Measurements from ENCODE around the gene POLR3GL. TPM values are rescaled to one million over a fixed set of nuclear protein-coding genes. Genes with fewer than 3 reads are reported as not detected.

POLR3GL gene
- total and polyA plus RNA-seq, 10 of the 15 experiments (the other 5 are each of a cell fraction or from before 2014, with no cell fraction given) = 12.8 to 47.0 (median 26.6) TPM

DNA sequence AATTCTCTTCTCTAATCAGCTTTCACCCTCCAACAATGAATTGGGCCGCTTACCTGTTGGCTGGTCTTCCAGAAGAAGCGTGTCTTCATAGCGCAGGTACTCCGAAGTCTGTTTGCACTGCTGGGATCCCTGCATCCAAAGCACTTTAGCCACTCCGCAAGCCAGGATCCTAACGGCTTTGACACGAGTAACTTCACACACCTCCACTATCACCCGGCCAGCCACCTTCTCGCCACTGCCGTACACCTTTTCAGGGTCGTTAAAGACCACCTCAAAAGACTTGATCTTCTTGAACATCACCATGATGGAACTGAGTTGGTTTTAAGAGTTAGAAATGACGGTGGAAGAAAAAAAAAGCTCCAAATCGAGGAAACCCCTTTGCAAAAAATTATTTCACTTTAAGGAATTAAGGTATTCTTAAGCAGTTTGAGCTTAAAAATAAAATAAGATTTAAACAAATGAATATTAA, 31.5 kb downstream of the POLR3GL start (continued):
- TF ChIP-seq, protein P1, sequence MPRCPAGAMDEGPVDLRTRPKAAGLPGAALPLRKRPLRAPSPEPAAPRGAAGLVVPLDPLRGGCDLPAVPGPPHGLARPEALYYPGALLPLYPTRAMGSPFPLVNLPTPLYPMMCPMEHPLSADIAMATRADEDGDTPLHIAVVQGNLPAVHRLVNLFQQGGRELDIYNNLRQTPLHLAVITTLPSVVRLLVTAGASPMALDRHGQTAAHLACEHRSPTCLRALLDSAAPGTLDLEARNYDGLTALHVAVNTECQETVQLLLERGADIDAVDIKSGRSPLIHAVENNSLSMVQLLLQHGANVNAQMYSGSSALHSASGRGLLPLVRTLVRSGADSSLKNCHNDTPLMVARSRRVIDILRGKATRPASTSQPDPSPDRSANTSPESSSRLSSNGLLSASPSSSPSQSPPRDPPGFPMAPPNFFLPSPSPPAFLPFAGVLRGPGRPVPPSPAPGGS (IDR thresholded peaks at IDR 0.05; ENCODE audit: borderline replicate concordance, insufficient read depth, low read depth, low read length, poor library complexity, severe bottlenecking) = no peak
- TF ChIP-seq, protein P2, sequence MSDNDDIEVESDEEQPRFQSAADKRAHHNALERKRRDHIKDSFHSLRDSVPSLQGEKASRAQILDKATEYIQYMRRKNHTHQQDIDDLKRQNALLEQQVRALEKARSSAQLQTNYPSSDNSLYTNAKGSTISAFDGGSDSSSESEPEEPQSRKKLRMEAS (IDR thresholded peaks at IDR 0.05; ENCODE audit: low read depth, low read length) = no peak
- TF ChIP-seq FOXM1 (IDR thresholded peaks at IDR 0.05; ENCODE audit: low read depth, low read length) = no peak

- Histone ChIP-seq H3K79me2 (ENCODE audit: control insufficient read depth, insufficient read depth, low read length) (peaks cover 15% of the 10 kb centered on the region), H3K9ac (ENCODE audit: control insufficient read depth, insufficient read depth, low read length) (peak within 1 kb of the TSS; percentile 75), H3K9me3 (replicated peaks; ENCODE audit: control insufficient read depth, insufficient read depth, low read length) (no peaks in the 10 kb centered on the region), H3K4me3 (peak within 1 kb of the TSS; percentile 81), H3K27me3 (replicated peaks in 1 of 2; ENCODE audit: control insufficient read depth in 2 of 2, insufficient read depth in 2 of 2, low read length in 1 of 2) (no peaks in the 10 kb centered on the region), H3K4me2 (ENCODE audit: control insufficient read depth, insufficient read depth) (peak within 1 kb of the TSS; percentile 86), H3K36me3 (ENCODE audit: control insufficient read depth in 2 of 2, insufficient read depth in 2 of 2, low read length in 1 of 2) (peaks cover 0 to 3% of the 10 kb centered on the region in 2 experiments; a peak in 2 of 4 replicates), H4K20me1 (ENCODE audit: control insufficient read depth, insufficient read depth) (no peaks in the 10 kb centered on the region), H2AFZ (ENCODE audit: control insufficient read depth, low read depth, low read length) (peak within 1 kb of the TSS; percentile 77), H3K4me1 (ENCODE audit: control insufficient read depth, insufficient read depth, low read length) (peaks cover 8% of the 10 kb centered on the region), H3K27ac (ENCODE audit: control insufficient read depth, insufficient read depth) (peak within 1 kb of the TSS; percentile 82)
- peak; percentile 92 for ATAC-seq
- ChIA-PET CTCF (interaction anchor here (0.7 to 12.2 kb wide), 8 partner anchors 10 to 151 kb away, joined by 3 to 196 read pairs (median 4); partner anchors contain the start of genes ANKRD34A, LIX1L, NUDT17 and POLR3GL), POLR2A (interaction anchor here (0.5 to 4.1 kb wide), 10 partner anchors 8 to 138 kb away, joined by 3 to 82 read pairs (median 7); partner anchors contain the start of genes ANKRD34A, LIX1L, PIAS3 and POLR3GL), SMC1A (ENCODE audit: uncharacterized antibody, unreplicated experiment) (interaction anchor here (1.1 to 12.5 kb wide), 5 partner anchors 10 to 117 kb away, joined by 3 to 244 read pairs (median 5); no protein-coding TSS in a partner anchor), RAD21 (ENCODE audit: unreplicated experiment) (interaction anchor here (0.9 to 7.4 kb wide), 6 partner anchors 10 to 39 kb away, joined by 3 to 100 read pairs (median 3); partner anchors contain the start of gene LIX1L)
- BruUV-seq (replicated peaks) = no TSS peak
- peak; percentile 51 for DNase-seq (ENCODE audit: low read depth, low spot score)
- FAIRE-seq = no peak
- intact Hi-C loops (cut with micrococcal nuclease; ENCODE audit: unreplicated experiment) (no loop called here), in situ Hi-C loops (cut with MboI) (no loop called here)
- WGBS (ENCODE audit: insufficient coverage, insufficient replicate concordance, low lambda C conversion rate, missing lambda C conversion rate) = 1% methylated on average over 30 of the region's 30 CpGs
- TF ChIP-seq SMARCA5 (IDR thresholded peaks at IDR 0.05) = no peak
- TF ChIP-seq ETV6 (conservative IDR thresholded peaks at IDR 0.05 in 1 of 2, IDR thresholded peaks at IDR 0.05 in 1 of 2; ENCODE audit: borderline replicate concordance in 1 of 2, low read depth in 1 of 2) = no peak
- no peak for TF ChIP-seq ATF3 (IDR thresholded peaks at IDR 0.05; ENCODE audit: borderline replicate concordance, extremely low read depth, low read depth, low read length)
- no peak for TF ChIP-seq EZH2 (IDR thresholded peaks at IDR 0.05; ENCODE audit: borderline replicate concordance, control insufficient read depth, low read depth, low read length)
- no peak for TF ChIP-seq PRDM15 (CRISPR knock-in tag; IDR thresholded peaks at IDR 0.05)
- TF ChIP-seq MEF2B (IDR thresholded peaks at IDR 0.05; ENCODE audit: partially characterized antibody, poor library complexity, severe bottlenecking) = no peak
- peak; percentile 8; the same call in 1 of the 2 replicates for TF ChIP-seq ASH2L (IDR thresholded peaks at IDR 0.05; ENCODE audit: borderline replicate concordance, low read depth)
- TF ChIP-seq POU2F2 (IDR thresholded peaks at IDR 0.05; ENCODE audit: borderline replicate concordance, low read depth, low read length) = peak; percentile 86
- TF ChIP-seq MEF2A (IDR thresholded peaks at IDR 0.05; ENCODE audit: insufficient read depth, low read depth, low read length) = peak; percentile 71; the same call in 1 of the 2 replicates
- no peak for TF ChIP-seq BCL11A (IDR thresholded peaks at IDR 0.05; ENCODE audit: low read depth, low read length)
- 0 out of 2 replicates have a peak, but pooled peaks have one; percentile 15 for TF ChIP-seq NRF1 (conservative IDR thresholded peaks at IDR 0.05; ENCODE audit: low read depth, low read length)
These were observed 32.0 kb downstream of the POLR3GL start, which contains the start of gene TXNIP for GRCh38 chr1:145996433-145997015. TSS of gene TXNIP (minus strand) at chr1:145996579. CDS start at chr1:145996266, 313 bp downstream.

Measured in GM12878 (cell line).